ENCODE measurements around the gene DLL4.

The DLL4 gene

GRCh38 chr15:40915679-40916078 lies 13.5 kb upstream of the DLL4 start:
- H3K4me3 ChIP-seq (ENCODE audit: low read depth, low read length), result no peak overlapping the region
- no peak for TF ChIP-seq CTCF (IDR thresholded peaks at IDR 0.05; ENCODE audit: low read depth, low read length)

GRCh38 chr15:40917585-40917984 lies 11.6 kb upstream of the DLL4 start:
- H3K4me3 ChIP-seq (ENCODE audit: low read depth, low read length), result no peak overlapping the region
- no peak for TF ChIP-seq CTCF (IDR thresholded peaks at IDR 0.05; ENCODE audit: low read depth, low read length)

GRCh38 chr15:40918146-40918798 lies 10.9 kb upstream of the DLL4 start:
- H3K4me3 ChIP-seq (ENCODE audit: low read depth, low read length), result no peak overlapping the region

GRCh38 chr15:40918799-40919392 lies 10.2 kb upstream of the DLL4 start:
- TF ChIP-seq CTCF (IDR thresholded peaks at IDR 0.05; ENCODE audit: low read depth, low read length), result no peak
- no peak overlapping the region for H3K4me3 ChIP-seq (ENCODE audit: low read depth, low read length)

More at GRCh38 chr15:40918146-40918798, 10.9 kb upstream of the DLL4 start:
- no peak for TF ChIP-seq CTCF (IDR thresholded peaks at IDR 0.05; ENCODE audit: low read depth, low read length)

- H3K4me3 ChIP-seq (ENCODE audit: low read depth, low read length), result no peak overlapping the region
- no peak for TF ChIP-seq CTCF (IDR thresholded peaks at IDR 0.05; ENCODE audit: low read depth, low read length)
Observed at GRCh38 chr15:40921949-40922607, 7.1 kb upstream of the DLL4 start.

GRCh38 chr15:40922608-40923005 lies 6.5 kb upstream of the DLL4 start:
- TF ChIP-seq CTCF (IDR thresholded peaks at IDR 0.05; ENCODE audit: low read depth, low read length), result no peak
- H3K4me3 ChIP-seq (ENCODE audit: low read depth, low read length), result no peak overlapping the region

- TF ChIP-seq CTCF (IDR thresholded peaks at IDR 0.05; ENCODE audit: low read depth, low read length), result no peak
- no peak overlapping the region for H3K4me3 ChIP-seq (ENCODE audit: low read depth, low read length)
Observed at GRCh38 chr15:40923551-40923950, 5.6 kb upstream of the DLL4 start.

Data from WI38 (cell line).